Large intestine (tissue), 3 donors: ENCODE results near the gene EYS. TPM values are rescaled to one million over a fixed set of nuclear protein-coding genes. Genes with fewer than 3 reads are reported as not detected.

ENCODE experiments used
- DNase-seq, 2 donors: peaks; one replicate each; pipeline versions ENCODE4 v3.0.0 to v3.0.0-alpha.2; 2013
- H3K27ac ChIP-seq: one replicate; pipeline ENCODE4 v1.5.1; 2013; ENCODE audit warnings: low read length
- H3K27me3 ChIP-seq: 2 replicates; pipeline ENCODE4 v1.6.1; 2013; ENCODE audit warnings: low read length; ENCODE audit not compliant: control insufficient read depth, insufficient read depth
- H3K36me3 ChIP-seq: 2 replicates; pipeline ENCODE4 v1.6.1; 2013; ENCODE audit warnings: low read length; ENCODE audit not compliant: control insufficient read depth, insufficient read depth
- H3K4me1 ChIP-seq: one replicate; pipeline ENCODE4 v1.6.1; 2013; ENCODE audit warnings: low read length; ENCODE audit not compliant: control insufficient read depth, insufficient read depth
- H3K4me3 ChIP-seq: one replicate; pipeline ENCODE4 v1.5.1; 2013; ENCODE audit warnings: low read length
- H3K9me3 ChIP-seq: one replicate; pipeline ENCODE4 v1.6.1; 2013; ENCODE audit warnings: mild to moderate bottlenecking, low read depth, low read length, moderate library complexity; ENCODE audit not compliant: control insufficient read depth
- WGBS: methylation state at CpG from one replicate; pipeline ENCODE4 v1.1.5; 2013; ENCODE audit warnings: low lambda C conversion rate; ENCODE audit not compliant: insufficient coverage; 5-methylcytosine and 5-hydroxymethylcytosine counted together
- polyA plus RNA-seq: library from polyadenylated mRNA; unstranded; fragments of 120-200 nt; gene quantifications from one replicate; pipeline ENCODE4 v1.2.1, GENCODE V29; 2013

Gene EYS
- polyA plus RNA-seq, 1 donor = 0.76 TPM

DNA sequence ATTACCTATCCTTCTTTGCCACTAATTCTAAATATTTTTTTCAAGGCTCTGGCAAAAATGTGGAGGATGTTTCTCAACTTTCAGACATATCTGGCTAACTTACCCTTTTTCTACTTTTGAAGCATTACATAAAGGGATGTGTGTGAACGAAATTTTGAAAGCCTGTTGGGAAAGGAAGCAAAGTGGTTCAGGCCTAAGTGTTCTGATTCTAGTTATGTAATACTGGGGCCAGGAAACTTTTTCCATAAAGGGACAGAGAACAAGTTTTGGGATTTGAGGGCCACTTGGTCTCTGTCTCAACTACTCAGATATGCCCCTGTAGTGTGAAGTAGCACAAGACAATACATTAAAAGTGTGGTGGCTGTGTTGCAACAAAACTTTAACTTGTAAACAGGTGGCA, 1349.6 kb downstream of the EYS start:
- H3K36me3 ChIP-seq = no peaks in the 10 kb centered on the region
- H3K4me1 ChIP-seq = no peaks in the 10 kb centered on the region
- no peak overlapping the region for H3K27ac ChIP-seq
- H3K27me3 ChIP-seq = no peaks in the 10 kb centered on the region
- no peak for DNase-seq
- no peak overlapping the region for H3K4me3 ChIP-seq
- no CpG with 5 or more reads among the region's 1 CpG for WGBS
- no peaks in the 10 kb centered on the region for H3K9me3 ChIP-seq

DNA sequence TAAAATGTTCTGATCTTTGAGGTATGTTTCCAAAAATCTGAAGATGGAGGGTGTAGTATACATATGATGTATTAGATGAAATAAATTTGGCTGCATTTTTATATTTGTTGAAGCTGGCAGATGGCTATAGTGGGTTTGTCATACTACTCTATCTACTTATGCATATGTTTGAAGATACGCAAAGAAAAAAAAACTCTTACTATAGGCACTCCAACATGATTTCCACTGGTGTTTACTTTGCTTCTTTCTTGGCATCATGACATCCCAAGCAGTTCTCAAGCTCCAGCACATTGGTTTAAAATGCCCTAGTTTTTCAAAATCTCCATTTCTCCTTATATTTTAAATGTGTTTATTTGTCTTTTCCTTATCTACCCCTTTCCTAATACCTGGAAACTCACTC, 1359.6 kb downstream of the EYS start:
- Histone ChIP-seq H3K36me3 (no peaks in the 10 kb centered on the region), H3K27ac (no peak overlapping the region), H3K27me3 (no peaks in the 10 kb centered on the region), H3K9me3 (no peaks in the 10 kb centered on the region), H3K4me1 (no peaks in the 10 kb centered on the region), H3K4me3 (no peak overlapping the region)
- WGBS = no CpG with 5 or more reads among the region's 1 CpG
- DNase-seq = no peak

DNA sequence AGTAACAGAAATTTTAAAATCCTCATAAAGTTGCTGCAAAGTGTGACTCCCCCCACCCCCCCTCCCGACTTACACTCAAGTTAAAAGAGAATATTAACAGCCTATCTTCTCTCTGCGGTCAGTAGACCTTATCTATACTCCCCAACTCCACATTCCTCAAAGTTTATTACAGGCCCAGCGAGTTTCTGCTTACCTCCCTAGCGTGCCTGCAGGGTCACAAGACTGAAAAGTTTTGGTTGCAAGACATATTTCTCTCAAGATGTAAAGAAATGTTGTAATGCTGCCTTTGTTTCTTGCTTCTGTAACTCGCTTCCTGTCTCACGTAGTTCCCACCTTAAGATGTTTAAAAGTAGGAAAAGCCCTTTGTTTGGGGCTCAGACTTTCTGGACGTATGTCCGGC, 1371.8 kb downstream of the EYS start:
- WGBS = 80% methylated on average over 6 of the region's 8 CpGs

DNA sequence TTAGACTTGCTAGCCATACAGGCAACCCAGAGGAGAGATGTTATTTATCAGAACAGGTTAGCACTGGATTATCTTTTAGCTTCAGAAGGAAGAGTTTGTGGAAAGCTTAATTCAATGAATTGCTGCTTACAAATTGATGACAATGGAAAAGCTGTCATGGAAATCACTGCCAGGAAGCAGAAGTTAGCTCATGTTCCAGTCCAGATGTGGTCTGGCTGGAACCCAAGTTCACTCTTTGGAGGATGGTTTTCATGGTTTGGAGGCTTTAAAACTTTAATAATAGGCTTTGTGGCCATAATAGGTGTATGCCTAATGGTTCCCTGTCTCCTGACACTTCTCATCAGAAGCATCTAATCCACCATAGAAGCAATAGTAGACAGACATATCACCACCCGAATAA, 1372.4 kb downstream of the EYS start:
- H3K27ac ChIP-seq = no peak overlapping the region
- H3K4me3 ChIP-seq = no peak overlapping the region
- no peaks in the 10 kb centered on the region for H3K27me3 ChIP-seq
- no peaks in the 10 kb centered on the region for H3K36me3 ChIP-seq
- no peak for DNase-seq
- H3K9me3 ChIP-seq = no peaks in the 10 kb centered on the region
- no peaks in the 10 kb centered on the region for H3K4me1 ChIP-seq
- WGBS = no CpG with 5 or more reads among the region's 1 CpG

More for the DNA sequence above, 1371.8 kb downstream of the EYS start:
- no peaks in the 10 kb centered on the region for H3K9me3 ChIP-seq
- no peak for DNase-seq
- no peaks in the 10 kb centered on the region for H3K36me3 ChIP-seq
- no peak overlapping the region for H3K4me3 ChIP-seq
- no peaks in the 10 kb centered on the region for H3K27me3 ChIP-seq
- no peaks in the 10 kb centered on the region for H3K4me1 ChIP-seq
- H3K27ac ChIP-seq = no peak overlapping the region

DNA sequence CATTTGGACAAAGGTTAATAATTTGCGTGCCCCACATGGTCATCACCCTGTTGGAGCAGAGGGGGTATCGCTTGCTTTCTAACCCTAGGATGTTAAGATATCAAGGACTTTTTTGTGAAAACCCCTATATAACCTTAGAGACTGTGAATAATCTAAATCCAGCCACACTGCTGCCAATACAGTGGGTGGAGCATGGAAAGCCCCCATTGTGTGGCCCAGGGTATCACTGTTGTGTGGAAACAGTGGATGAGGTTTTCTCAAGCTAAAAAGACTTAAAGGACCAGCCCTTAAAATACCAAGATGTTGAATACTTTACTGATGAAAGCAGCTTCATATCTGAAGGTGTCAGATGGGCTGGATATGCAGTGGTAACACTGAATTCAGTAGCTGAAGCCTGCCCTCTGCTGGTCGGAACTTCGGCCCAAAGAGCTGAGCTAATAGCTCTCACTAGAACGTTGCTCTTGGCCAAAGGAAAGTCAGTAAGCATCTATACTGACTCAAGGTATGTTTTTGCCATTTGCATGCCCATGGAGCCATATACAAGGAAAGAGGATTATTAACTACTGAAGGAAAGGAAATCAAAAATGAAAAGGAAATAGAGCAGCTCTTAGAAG, 1376.2 kb downstream of the EYS start:
- Histone ChIP-seq H3K9me3 (no peaks in the 10 kb centered on the region), H3K36me3 (no peaks in the 10 kb centered on the region), H3K27me3 (no peaks in the 10 kb centered on the region), H3K27ac (no peak overlapping the region), H3K4me3 (no peak overlapping the region), H3K4me1 (no peaks in the 10 kb centered on the region)
- no CpG with 5 or more reads among the region's 5 CpGs for WGBS
- DNase-seq = peak; percentile 44 to 45

DNA sequence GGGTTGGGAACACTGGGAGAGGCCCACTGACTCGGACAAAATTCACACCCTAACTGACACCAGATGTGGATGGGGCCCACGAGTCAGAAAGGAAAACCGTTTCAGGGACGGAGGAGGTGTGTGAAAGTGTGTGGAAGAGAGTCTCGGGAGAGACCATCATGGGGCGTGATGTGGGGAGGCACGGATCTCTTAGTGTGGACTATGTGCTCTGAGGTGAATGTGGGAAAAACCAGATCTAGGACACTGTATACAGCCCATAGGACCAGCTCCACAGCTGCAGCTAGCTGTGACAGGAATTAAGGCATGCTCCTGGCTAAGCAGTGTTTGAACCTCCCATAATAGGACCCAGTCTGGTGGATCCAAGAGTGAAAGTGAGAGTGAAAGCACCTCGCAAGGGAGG, 1380.1 kb downstream of the EYS start:
- no peak for DNase-seq
- Histone ChIP-seq H3K36me3 (no peaks in the 10 kb centered on the region), H3K4me1 (no peaks in the 10 kb centered on the region), H3K27ac (no peak overlapping the region), H3K27me3 (no peaks in the 10 kb centered on the region), H3K4me3 (no peak overlapping the region), H3K9me3 (no peaks in the 10 kb centered on the region)
- WGBS = 100% methylated on average over 2 of the region's 8 CpGs

DNA sequence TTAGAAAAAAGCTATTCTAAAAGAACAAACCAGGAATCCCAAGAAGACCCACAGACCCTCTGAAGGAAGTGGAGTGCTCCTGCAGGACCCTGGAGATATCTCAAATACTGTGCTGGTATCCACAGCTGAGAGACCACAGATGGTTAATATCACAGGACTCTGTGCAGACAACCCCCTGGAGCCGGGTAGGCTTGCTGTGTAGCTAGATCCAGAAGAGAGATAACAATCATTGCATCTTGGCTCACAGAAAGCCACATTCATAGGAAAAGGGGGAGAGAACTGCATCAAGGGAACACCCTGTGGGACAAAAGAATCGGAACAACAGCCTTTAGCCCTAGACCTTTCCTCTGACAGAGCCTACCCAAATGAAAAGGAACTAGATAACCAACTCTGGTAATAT, 1381.9 kb downstream of the EYS start:
- no peak for DNase-seq
- Histone ChIP-seq H3K27me3 (no peaks in the 10 kb centered on the region), H3K27ac (no peak overlapping the region), H3K4me1 (no peaks in the 10 kb centered on the region), H3K4me3 (no peak overlapping the region), H3K9me3 (no peaks in the 10 kb centered on the region), H3K36me3 (no peaks in the 10 kb centered on the region)
- WGBS = 100% methylated on average over 1 of the region's 2 CpGs

DNA sequence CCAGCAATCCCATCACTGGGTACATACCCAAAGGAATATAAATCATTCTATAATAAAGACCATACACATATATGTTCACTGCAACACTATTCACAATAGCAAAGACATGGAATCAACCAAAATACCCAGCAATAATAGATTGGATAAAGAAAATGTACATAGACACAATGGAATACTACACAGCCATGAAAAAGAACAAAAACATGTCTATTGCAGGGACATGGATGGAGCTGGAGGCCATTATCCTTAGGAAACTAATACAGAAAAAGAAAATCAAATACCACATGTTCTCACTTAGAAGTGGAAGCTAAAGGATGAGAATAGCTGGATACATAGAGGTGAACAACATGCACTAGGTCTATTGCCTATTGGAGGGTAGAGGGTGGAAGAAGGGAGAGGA, 1396.8 kb downstream of the EYS start:
- Histone ChIP-seq H3K4me1 (no peaks in the 10 kb centered on the region), H3K4me3 (no peak overlapping the region), H3K36me3 (no peaks in the 10 kb centered on the region), H3K9me3 (no peaks in the 10 kb centered on the region), H3K27me3 (no peaks in the 10 kb centered on the region), H3K27ac (no peak overlapping the region)
- DNase-seq = no peak

DNA sequence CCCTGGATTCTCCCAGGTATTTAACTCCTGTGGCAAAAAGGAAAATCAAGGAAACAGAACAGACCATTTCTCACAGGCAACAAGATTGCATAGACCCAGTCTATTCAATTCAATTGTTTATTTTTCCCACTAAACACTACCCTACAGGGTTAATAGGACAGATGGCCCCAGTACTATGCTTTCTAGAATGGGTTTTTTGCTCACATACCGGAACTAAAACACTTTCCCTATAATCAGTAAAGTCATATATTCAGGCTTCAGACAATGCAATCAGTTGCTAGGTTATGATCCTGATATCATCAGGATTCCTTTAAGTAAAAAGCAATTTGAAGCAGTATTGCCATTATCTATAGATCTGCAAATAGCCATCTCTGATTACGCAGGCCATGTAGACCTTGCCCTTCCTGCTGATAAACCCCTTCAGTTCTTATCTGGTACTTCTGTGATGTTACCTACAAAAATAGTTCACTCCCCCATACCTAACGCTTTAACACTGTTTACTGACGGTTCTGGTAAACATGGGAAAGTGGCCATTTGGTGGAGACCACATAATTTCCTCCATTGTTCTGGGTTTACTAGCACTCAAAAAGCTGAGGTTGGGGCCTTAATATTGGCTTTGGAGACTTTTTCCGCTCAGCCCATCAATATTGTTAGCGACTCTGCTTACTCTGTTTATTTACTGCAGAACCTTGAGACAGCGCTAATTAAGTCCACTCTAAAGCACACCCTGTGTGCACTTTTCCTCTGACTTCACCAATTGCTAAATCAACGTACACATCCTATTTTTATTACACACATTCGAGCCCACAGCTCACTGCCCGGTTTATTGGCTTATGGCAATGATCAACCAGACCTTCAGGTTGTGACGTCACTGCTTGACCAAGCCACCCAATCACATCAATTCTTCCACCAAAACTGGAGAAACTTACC, 1405.5 kb downstream of the EYS start:
- Histone ChIP-seq H3K9me3 (peaks cover 15% of the 10 kb centered on the region), H3K36me3 (no peaks in the 10 kb centered on the region), H3K4me1 (peaks cover 14% of the 10 kb centered on the region), H3K27ac (peak overlapping the region; percentile 49), H3K27me3 (no peaks in the 10 kb centered on the region), H3K4me3 (no peak overlapping the region)
- peak; percentile 38 to 78 for DNase-seq
- WGBS = 20% methylated on average over 1 of the region's 11 CpGs

DNA sequence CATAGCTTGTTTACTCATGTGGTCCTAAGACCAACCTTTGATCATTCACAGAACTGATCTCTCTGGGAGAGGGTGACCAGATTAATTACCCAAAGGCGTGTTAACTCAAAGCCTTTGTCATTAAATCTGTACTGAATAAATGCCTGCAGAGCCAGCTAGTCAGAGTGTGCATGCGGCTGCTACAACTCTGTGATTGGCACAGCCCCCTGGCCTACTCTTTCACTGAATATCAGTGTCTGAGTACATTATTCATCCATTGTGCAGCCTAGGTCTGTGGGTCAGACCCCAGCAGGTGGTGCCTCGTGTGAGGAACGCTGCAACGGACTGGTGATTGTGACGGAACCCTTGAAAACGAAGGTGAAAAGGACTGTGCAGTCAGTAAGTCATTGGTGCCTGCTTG, 1407.8 kb downstream of the EYS start:
- no CpG with 5 or more reads among the region's 7 CpGs for WGBS
- DNase-seq = no peak
- H3K27me3 ChIP-seq = no peaks in the 10 kb centered on the region
- no peaks in the 10 kb centered on the region for H3K36me3 ChIP-seq
- peaks cover 14% of the 10 kb centered on the region for H3K4me1 ChIP-seq
- peaks cover 15% of the 10 kb centered on the region for H3K9me3 ChIP-seq
- H3K4me3 ChIP-seq = no peak overlapping the region
- H3K27ac ChIP-seq = no peak overlapping the region

DNA sequence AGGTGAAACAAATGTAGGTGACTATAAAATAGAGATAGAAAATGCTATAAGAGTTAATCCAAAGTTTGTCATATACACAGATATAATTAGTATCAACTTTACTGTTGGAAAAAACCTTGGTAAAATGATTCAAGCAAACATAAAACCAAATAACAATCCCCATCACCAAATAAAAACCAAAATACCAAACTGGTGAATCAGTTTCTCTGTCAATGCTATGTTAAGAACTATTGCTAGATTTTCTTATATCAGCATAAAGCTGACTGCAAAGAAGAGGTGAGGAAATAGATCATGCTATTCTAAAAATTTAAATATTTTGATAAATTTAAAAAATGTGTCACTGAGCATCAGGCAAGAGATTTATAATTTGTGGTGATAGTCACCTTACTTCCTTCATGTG, 1413.0 kb downstream of the EYS start:
- peaks cover 9% of the 10 kb centered on the region for H3K9me3 ChIP-seq
- H3K4me3 ChIP-seq = no peak overlapping the region

More for the DNA sequence above, 1413.0 kb downstream of the EYS start:
- Histone ChIP-seq H3K27me3 (no peaks in the 10 kb centered on the region), H3K27ac (no peak overlapping the region), H3K4me1 (peaks cover 5% of the 10 kb centered on the region), H3K36me3 (no peaks in the 10 kb centered on the region)
- no peak for DNase-seq
